NCI-H524 treated with DMSO at 0.1 percent for 48 hours (cell line): ENCODE results near the gene ACLY.
"Not testable (repeated sequence)": the region's sequence is repeated elsewhere in the genome, so short reads cannot be mapped to it uniquely, and the experiment has no call there.

Experiments
- DNase-seq: peaks from one replicate; lab custom pipeline; 2025; lab: John Stamatoyannopoulos, UW

Gene ACLY

GRCh38 chr17:41829961-41830360 is 88.8 kb downstream of the ACLY start:
- not testable (repeated sequence) for DNase-seq

GRCh38 chr17:41825175-41825845 is 93.4 kb downstream of the ACLY start:
- DNase-seq = no peak

GRCh38 chr17:41824086-41824485 is 94.7 kb downstream of the ACLY start:
- no peak for DNase-seq

- DNase-seq = no peak
Observed at GRCh38 chr17:41823580-41823979, 95.2 kb downstream of the ACLY start.

GRCh38 chr17:41823141-41823524 is 95.6 kb downstream of the ACLY start:
- DNase-seq = no peak

- no peak for DNase-seq
Observed at GRCh38 chr17:41822216-41823140, 96.3 kb downstream of the ACLY start.

- DNase-seq = no peak
Observed at GRCh38 chr17:41821776-41822175, 97.0 kb downstream of the ACLY start.

- no peak for DNase-seq
Observed at GRCh38 chr17:41818024-41818423, 100.7 kb downstream of the ACLY start.
